Measurements from ENCODE around the gene PVR.

- TF ChIP-seq CTCF (IDR thresholded peaks at IDR 0.05) (no peak), POLR2A (IDR thresholded peaks at IDR 0.05) (no peak)
Measured at GRCh38 chr19:44684892-44685863, 41.5 kb downstream of the PVR start.

Measured in adrenal gland (tissue), 5 donors.